RWPE2 (cell line): Measurements from ENCODE around the gene FOSB.

Source experiments
- ATAC-seq: fragments of 200-7000 bp; cut with Tn5 transposase; 3 replicates; pipeline ENCODE4 v1.9.1; 2021; ENCODE audit warnings: low read depth
- DNase-seq: peaks from one replicate; pipeline ENCODE4 v3.0.0-alpha.2; 2020; ENCODE audit warnings: low spot score
- H3K27ac ChIP-seq: fragments of 450-650 bp; 2 replicates; pipeline ENCODE4 v1.5.1; 2017; ENCODE audit warnings: mild to moderate bottlenecking; ENCODE audit not compliant: poor library complexity, severe bottlenecking
- H3K27me3 ChIP-seq: fragments of 250-450 bp; sonication (Bioruptor Pico); 2 replicates; pipeline ENCODE4 v1.5.1; 2021; ENCODE audit warnings: mild to moderate bottlenecking, moderate library complexity; ENCODE audit not compliant: insufficient read depth, poor library complexity, severe bottlenecking
- H3K36me3 ChIP-seq: fragments of 250-450 bp; sonication (Bioruptor Pico); 2 replicates; pipeline ENCODE4 v1.5.1; 2020; ENCODE audit warnings: low read depth, mild to moderate bottlenecking, moderate library complexity
- H3K4me1 ChIP-seq: fragments of 250-450 bp; sonication (Bioruptor Pico); 2 replicates; pipeline ENCODE4 v1.5.1; 2021; ENCODE audit warnings: mild to moderate bottlenecking, moderate library complexity; ENCODE audit not compliant: insufficient read depth, poor library complexity, severe bottlenecking
- H3K4me3 ChIP-seq: fragments of 250-450 bp; sonication (Bioruptor Pico); 2 replicates; pipeline ENCODE4 v1.5.1; 2021; ENCODE audit warnings: mild to moderate bottlenecking, moderate library complexity; ENCODE audit not compliant: severe bottlenecking
- H3K9me3 ChIP-seq: fragments of 250-450 bp; sonication (Bioruptor Pico); 2 replicates; pipeline ENCODE4 v1.5.1; 2021; ENCODE audit warnings: mild to moderate bottlenecking, moderate library complexity; ENCODE audit not compliant: severe bottlenecking
- CTCF ChIP-seq: fragments of 450-650 bp; IDR thresholded peaks from one replicate; pipeline ENCODE4 v1.5.1; 2017; ENCODE audit warnings: mild to moderate bottlenecking, moderate library complexity; ENCODE audit not compliant: poor library complexity, severe bottlenecking

FOSB gene

GRCh38 chr19:45517641-45518468 lies 50.1 kb downstream of the FOSB start:
- peaks cover 17% of the 10 kb centered on the region for H3K4me1 ChIP-seq
- no peak for ATAC-seq
- no peak for DNase-seq
- no peaks in the 10 kb centered on the region for H3K27me3 ChIP-seq
- TF ChIP-seq CTCF = no peak
- H3K27ac ChIP-seq = no peak overlapping the region
- no peak overlapping the region for H3K4me3 ChIP-seq
- peaks cover 73% of the 10 kb centered on the region for H3K36me3 ChIP-seq
- H3K9me3 ChIP-seq = no peaks in the 10 kb centered on the region

GRCh38 chr19:45518469-45518826 lies 50.7 kb downstream of the FOSB start:
- ATAC-seq (no peak), DNase-seq (no peak)
- H3K4me1 ChIP-seq = peaks cover 17% of the 10 kb centered on the region
- H3K4me3 ChIP-seq = no peak overlapping the region
- peaks cover 78% of the 10 kb centered on the region for H3K36me3 ChIP-seq
- no peak for TF ChIP-seq CTCF
- H3K9me3 ChIP-seq = no peaks in the 10 kb centered on the region
- H3K27me3 ChIP-seq = no peaks in the 10 kb centered on the region
- no peak overlapping the region for H3K27ac ChIP-seq

- ATAC-seq (no peak), DNase-seq (no peak)
- no peaks in the 10 kb centered on the region for H3K4me1 ChIP-seq
- no peaks in the 10 kb centered on the region for H3K27me3 ChIP-seq
- H3K9me3 ChIP-seq = no peaks in the 10 kb centered on the region
- H3K4me3 ChIP-seq = no peak overlapping the region
- TF ChIP-seq CTCF = no peak
- peak overlapping the region; percentile 34 for H3K27ac ChIP-seq
- H3K36me3 ChIP-seq = peaks cover 84% of the 10 kb centered on the region
These were observed 54.5 kb downstream of the FOSB start for GRCh38 chr19:45522010-45522941.

- Histone ChIP-seq H3K27me3 (no peaks in the 10 kb centered on the region), H3K4me1 (peaks cover 4% of the 10 kb centered on the region), H3K27ac (peak overlapping the region; percentile 14), H3K36me3 (peaks cover 71% of the 10 kb centered on the region), H3K9me3 (no peaks in the 10 kb centered on the region), H3K4me3 (no peak overlapping the region)
- ATAC-seq = peak; percentile 54
- no peak for DNase-seq
- TF ChIP-seq CTCF = peak; percentile 93
These were observed 56.0 kb downstream of the FOSB start for GRCh38 chr19:45523642-45524256.
